ENCODE measurements around the gene DGKI. TPM values are rescaled to one million over a fixed set of nuclear protein-coding genes. Genes with fewer than 3 reads are reported as not detected.
A peak's percentile ranks its signal among the peaks of the same experiment; 100 is the strongest.

The DGKI gene
- total RNA-seq, 4 donors from 2014 or later: 0.16 to 4.4 (median 2.1) TPM

- DNase-seq (ENCODE audit: low spot score) (no peak), ATAC-seq (ENCODE audit: low FRiP score) (no peak)
- TF ChIP-seq CTCF (IDR thresholded peaks at IDR 0.05): no peak
Observed at GRCh38 chr7:137886746-137887145, 40.0 kb upstream of the DGKI start.

- no peak for ATAC-seq (ENCODE audit: low FRiP score)
- no peak for DNase-seq (ENCODE audit: low spot score)
- TF ChIP-seq CTCF (IDR thresholded peaks at IDR 0.05): no peak
Observed at GRCh38 chr7:137886281-137886680, 39.5 kb upstream of the DGKI start.

GRCh38 chr7:137885678-137886077, 38.9 kb upstream of the DGKI start:
- no peak for DNase-seq (ENCODE audit: low spot score)
- no peak for TF ChIP-seq CTCF (IDR thresholded peaks at IDR 0.05)
- no peak for ATAC-seq (ENCODE audit: low FRiP score)

DNA sequence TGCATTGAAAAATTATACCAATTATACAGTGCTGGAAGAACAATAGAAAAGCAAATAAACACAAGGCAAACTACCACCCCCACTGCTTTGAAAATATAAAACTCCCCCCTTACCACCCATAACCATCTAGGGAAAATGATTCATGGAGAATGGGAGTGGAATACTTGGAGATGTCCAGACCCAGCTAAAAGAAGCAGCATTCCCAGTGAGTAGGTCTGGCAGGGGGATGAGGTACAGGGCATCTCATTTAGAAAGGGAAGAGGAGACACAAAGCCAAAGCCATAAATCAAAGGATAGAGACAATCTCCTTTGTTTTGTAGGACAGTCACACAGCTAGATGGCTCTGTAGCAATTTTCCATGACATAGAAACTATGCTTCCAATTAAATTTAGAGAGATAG, 36.0 kb upstream of the DGKI start:
- no peak for DNase-seq (ENCODE audit: low spot score)
- TF ChIP-seq CTCF (IDR thresholded peaks at IDR 0.05): no peak
- ATAC-seq (ENCODE audit: low FRiP score): no peak

- peak; percentile 84 for ATAC-seq (ENCODE audit: low FRiP score)
- no peak for TF ChIP-seq CTCF (IDR thresholded peaks at IDR 0.05)
- no peak for DNase-seq (ENCODE audit: low spot score)
Observed at GRCh38 chr7:137882261-137882668, 35.5 kb upstream of the DGKI start.

DNA sequence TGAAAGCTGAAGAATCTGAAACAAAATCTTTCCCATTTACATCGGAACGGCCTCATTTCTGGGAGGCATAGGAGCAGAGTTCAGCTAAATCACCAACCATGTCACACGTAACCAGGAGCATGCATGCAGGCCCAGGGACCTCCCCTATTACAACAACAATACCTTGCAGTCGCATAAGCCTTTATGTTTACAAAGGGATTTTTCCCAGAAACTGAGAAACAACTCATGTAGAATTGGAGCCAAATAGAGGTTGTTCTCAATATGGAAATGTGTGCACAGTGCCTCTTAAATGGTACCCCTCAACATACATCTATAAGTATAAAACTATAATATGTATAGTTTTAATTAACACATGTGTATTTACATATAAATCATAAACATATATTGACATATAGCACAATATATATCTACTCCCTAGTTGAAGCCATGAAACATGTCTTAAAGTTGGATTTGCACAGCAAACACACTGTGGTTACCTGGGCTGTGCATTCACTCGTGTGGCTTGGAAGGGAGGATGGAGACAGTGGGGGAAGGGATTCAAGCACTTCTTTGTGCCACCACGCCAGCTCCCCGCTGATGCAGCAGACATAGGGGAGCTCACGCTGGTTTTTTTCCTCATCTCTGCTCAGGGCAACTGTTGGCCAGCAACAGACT, 35.0 kb upstream of the DGKI start:
- ATAC-seq (ENCODE audit: low FRiP score): no peak
- DNase-seq (ENCODE audit: low spot score): no peak
- TF ChIP-seq CTCF (IDR thresholded peaks at IDR 0.05): no peak

- DNase-seq (ENCODE audit: low spot score) (no peak), ATAC-seq (ENCODE audit: low FRiP score) (no peak)
- no peak for TF ChIP-seq CTCF (IDR thresholded peaks at IDR 0.05)
Observed at GRCh38 chr7:137880432-137880831, 33.7 kb upstream of the DGKI start.
